Right renal pelvis (tissue), 4 donors: ENCODE data around the gene FXYD3. TPM values are rescaled to one million over a fixed set of nuclear protein-coding genes. Genes with fewer than 3 reads are reported as not detected.
"Not testable (repeated sequence)": the region's sequence is repeated elsewhere in the genome, so short reads cannot be mapped to it uniquely, and the experiment has no call there.

Source experiments
- DNase-seq, 4 donors: peaks; one replicate each; pipeline ENCODE4 v3.0.0-alpha.2; 2013; ENCODE audit warnings: low read depth in 4 of 4, low spot score in 3 of 4, missing footprints in 1 of 4
- polyA plus RNA-seq, 4 donors: library from polyadenylated mRNA; unstranded; fragments of 120-200 nt; gene quantifications; one replicate each; pipeline ENCODE4 v1.2.1, GENCODE V29; 2013; ENCODE audit not compliant: insufficient read length in 4 of 4

The FXYD3 gene
- polyA plus RNA-seq, 4 donors: 10.2 to 37.3 (median 20.9) TPM

DNA sequence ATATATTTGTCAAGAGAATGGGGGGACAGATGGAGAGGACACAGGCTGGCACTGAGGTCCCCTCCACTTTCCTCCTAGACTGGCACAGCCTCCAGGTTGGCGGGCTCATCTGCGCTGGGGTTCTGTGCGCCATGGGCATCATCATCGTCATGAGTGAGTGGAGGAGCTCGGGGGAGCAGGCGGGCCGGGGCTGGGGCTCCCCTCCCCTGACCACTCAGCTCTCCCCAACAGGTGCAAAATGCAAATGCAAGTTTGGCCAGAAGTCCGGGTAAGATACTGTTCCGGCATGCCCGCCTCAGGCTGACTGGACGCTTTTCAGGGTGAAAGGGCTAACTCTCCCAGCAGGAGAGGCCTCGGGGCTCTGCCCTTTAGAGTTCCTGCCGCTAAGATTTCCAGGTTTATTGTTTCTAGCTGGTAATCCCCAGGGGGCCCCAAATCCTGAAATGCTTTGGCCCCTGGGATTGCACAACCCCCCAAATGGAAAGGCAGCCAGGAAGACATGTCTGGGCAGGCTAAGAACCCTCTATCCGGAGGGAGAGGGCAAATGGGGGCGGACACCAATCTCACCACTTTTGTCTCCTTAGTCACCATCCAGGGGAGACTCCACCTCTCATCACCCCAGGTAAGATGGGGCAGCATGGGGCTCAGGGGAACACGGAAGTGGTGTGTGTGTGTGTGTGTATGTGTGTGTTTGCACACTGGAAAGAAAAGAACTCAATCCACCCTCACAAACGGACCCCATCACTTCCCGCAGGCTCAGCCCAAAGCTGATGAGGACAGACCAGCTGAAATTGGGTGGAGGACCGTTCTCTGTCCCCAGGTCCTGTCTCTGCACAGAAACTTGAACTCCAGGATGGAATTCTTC lies 7.3 kb downstream of the FXYD3 start:
- DNase-seq: no peak

DNA sequence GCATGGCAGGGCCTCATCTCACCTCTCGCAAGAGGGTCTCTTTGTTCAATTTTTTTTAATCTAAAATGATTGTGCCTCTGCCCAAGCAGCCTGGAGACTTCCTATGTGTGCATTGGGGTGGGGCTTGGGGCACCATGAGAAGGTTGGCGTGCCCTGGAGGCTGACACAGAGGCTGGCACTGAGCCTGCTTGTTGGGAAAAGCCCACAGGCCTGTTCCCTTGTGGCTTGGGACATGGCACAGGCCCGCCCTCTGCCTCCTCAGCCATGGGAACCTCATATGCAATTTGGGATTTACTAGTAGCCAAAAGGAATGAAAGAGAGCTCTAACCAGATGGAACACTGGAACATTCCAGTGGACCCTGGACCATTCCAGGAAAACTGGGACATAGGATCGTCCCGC lies 8.0 kb downstream of the FXYD3 start:
- DNase-seq: no peak

DNA sequence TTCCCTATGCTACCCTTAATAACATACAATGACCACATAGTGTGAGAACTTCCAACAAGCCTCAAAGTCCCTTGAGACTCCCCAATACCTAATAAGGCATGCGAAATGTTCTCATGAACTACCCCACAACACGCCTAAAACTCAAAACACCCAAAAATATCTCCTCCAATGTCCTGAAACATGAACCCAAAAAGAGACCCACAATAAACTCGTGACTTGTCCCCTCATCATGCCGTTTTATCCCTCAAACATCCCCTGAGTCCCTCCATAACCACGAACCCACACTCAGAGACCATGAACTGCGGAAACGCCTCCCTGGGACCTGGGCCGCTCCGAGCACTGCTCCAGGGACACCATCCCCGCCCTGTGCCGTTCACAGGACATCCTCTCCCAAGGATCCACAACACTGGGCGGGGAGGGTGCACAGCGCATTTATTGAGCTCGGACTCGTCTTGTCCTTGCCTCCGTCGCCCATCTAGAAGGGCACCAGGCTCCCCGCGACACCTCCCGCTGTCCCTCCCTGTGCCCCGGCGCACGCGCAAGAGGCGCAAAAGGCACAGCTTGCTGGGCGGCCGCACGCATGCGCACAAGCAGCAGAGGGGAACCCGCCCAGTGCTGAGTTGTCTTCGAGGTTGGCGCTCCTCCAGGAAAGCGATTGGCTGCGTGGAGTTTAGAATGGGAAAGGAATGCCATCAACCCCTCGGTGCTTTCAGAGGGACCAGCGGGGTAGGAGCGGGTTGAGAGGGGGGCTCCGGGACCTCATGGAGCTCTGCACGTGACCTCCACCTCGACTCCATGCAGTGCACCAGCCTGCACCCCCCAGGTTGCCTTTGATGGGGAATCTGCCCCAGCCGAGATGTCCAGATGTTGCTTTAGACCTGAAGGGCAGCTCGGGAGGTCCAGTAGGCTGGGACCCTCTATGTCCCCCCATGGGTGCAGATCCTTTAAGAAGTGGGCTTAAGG lies 8.8 kb downstream of the FXYD3 start:
- peak; percentile 81 to 89 (median 84) for DNase-seq

DNA sequence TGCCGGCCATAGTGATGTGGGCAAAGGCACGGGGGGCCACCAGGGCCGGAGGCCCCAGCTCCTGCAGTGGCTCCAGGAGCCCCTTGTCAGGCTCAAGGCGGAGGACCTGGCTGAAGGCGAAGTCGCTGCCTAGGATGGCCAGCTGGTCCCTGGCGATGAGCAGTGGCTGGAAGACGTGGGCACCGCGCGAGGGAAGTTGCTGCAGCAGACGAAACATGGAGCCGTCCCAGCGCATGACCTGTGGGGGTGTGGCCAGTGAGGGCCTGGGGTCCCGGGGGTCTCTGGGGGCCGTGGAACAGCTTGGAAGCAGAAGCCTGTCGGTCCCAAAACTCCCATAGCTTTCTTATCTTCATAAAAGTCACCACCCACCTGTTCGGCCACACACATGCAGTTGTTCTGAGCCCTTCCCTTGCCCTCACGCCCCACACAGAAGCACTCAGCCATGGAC lies 9.7 kb downstream of the FXYD3 start:
- DNase-seq: no peak

DNA sequence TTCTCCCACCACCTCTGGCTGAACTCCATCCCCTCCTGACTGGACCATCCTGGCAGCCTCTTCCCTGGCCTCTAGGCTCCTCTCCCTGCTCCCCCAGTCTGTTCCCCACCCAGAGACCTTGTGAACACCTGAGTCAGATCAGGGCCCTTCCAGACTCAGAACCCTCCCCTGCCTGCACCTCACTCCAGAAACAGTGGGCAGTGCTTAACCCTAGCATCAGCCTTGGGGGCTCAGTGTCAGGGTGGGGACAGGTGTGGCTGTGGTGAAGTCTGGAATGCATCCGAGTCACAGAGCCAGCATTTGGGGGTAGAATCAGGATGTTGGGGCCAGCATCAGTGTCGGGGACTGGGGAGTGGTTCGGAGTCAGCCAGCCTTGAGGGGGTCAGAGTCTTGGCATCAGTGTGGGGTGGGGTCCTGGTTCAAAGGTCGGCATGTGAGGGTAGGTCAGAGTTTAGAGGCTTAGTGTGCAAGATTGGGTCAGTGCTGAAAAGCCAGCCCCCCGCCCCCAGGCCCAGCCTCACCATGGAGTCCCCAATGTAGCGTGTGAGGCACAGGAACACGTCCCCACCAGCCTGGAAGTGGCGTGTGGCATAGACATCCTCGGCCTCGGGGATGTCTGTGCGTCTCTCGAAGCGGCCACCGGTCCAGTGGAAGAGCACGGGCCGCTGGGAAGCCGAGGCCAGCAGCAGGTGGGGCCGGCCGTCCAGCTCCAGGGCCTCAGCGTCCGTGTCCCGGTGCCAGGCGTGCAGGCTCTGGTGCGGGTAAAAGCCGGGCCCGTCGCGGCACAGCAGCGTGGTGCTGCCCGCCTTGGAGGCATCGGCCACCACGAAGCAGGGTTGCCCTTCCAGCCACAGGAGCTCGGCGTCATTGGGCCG lies 10.4 kb downstream of the FXYD3 start:
- no peak for DNase-seq

DNA sequence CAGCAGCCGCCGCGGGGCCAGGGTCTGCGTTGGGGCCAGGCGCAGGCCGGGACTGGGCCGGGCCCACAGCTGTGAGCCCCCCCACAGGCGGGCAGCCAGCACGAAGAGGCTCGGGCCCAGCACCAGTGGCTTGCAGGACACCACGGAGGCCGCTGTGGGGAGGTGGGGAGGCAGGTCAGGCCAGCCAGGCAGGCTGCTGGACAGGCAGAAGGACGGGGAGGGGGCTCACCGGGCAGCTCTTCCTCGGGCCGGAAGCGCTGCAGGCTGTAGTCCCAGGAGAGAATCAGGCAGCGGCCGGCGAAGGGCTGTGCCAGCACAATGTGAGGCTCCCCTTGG lies 11.0 kb downstream of the FXYD3 start:
- DNase-seq: no peak

DNA sequence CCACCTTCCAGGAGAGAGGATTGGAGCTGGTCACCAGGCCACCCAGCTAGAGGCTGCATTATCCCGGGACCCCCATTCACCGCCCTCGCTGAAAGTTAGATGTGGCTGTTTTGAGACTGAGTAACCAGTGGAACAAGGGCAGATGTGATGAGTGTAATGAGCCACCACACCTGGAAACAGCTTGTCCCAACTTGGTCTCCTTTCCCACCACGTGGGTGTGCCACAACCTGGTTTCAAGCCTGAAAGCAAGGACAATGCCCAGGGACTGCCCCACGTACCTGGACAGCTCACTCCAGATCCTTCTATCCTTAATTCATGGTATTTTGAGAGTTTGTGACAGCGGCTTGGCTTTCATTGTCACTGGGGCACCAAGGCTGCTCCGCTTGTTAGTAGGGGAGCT lies 12.2 kb downstream of the FXYD3 start:
- no peak for DNase-seq

DNA sequence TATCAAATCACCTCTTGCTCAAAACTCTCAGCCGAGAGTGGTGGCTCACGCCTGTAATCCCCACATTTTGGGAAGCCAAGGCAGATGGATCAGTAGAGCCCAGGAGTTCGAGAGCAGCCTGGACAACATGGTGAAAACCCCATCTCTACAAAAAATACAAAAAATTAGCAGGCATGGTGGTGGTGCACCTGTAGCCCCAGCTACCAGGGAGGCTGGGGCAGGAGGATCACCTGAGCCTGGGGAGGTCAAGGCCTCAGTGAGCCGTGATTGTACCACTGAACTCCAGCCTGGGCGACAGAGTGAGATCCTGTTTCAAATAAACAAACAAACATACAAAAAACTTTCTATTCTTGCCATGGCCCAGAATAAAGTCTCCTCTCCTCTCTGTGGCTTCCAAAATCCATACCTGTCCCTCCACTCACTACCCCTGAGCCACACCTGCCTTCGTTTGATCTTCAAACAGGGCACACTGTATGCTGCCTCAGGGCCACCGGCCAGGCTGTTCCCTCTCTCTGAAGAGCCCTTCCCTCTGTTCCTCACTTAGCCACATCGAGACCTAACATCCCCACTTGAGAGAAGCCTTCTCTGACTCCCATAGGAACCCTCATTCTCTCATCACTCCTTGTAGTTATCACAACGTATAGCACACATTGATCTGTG lies 12.9 kb downstream of the FXYD3 start:
- DNase-seq: no peak

DNA sequence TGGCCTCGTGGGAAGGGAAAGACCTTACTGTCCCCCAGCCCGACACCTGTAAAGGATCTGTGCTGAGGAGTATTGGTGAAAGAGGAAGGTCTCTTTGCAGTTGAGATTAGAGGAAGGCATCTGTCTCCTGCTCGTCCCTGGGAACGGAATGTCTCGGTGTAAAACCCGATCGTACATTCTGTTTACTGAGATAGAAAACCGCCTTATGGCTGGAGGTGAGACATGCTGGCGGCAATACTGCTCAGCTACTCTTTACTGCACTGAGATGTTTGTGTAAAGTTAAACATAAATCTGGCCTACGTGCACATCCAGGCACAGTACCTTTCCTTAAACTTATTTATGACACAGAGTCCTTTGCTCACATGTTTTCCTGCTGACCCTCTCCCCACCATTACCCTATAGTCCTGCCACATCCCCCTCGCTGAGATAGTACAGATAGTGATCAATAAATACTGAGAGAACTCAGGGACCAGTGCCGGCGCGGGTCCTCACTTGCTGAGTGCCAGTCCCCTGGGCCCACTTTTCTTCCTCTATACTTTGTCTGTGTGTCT lies 14.2 kb downstream of the FXYD3 start:
- DNase-seq: not testable (repeated sequence)

DNA sequence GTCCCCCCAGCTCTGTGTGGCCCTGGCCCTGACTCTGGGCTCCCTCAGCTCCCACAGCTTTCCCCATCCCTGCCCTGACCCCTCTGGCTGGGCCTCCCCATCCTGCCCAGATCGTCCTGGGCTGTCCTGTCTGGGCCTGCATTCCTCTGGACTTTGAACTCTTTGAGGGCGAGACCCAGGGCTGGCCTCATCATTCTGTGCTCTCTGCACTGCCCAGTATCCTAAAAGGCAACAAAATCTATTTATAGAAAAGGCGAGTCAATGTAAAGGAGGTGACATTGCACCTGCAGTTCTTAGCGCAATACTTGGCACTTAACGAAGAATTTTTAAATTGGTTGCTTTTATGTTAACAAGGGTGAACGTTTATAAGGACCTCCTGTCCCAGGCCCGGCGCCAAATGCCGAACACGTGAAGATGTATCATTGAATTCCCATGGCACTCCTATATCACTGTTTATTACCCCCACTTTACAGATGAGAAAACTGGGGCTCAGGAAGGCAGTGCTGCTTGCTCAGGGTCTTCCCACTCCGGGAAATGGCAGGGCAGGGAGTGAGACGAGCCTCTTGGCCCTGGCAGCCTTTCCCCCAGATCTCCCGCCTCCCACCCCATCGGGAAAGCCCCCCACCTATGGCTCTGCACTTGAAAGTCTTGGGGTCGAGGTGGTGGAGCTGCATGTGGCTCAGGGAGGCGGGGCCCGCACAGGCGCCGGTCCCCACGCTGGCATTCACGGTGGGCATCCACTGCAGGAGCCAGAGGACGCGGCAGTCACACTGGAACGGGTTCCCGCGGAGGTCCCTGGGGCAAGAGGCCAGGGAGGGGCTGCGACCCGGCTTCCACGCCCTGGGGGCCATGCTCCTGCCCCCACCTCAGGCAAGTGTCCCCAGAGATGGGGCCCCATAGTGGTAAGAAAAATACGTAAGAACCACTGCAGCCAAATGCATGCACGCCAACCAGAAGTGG lies 15.4 kb downstream of the FXYD3 start:
- DNase-seq: no peak

DNA sequence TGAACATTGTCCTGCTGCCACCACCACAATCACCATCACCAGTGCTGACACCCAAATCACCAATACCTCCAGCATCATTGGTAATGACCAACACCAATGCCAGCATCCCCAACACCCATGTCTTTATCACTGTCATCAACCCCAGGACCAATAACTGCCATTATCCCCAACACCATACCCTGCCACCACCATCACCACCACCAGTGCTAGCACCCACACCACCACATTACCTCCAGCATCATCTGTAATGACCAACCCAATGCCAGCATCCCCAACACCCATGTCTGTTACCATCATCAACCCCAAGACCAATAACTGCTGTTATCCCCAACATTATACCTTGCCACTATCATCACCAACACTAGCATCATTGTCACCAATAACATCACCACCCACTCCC lies 16.6 kb downstream of the FXYD3 start:
- no peak for DNase-seq

DNA sequence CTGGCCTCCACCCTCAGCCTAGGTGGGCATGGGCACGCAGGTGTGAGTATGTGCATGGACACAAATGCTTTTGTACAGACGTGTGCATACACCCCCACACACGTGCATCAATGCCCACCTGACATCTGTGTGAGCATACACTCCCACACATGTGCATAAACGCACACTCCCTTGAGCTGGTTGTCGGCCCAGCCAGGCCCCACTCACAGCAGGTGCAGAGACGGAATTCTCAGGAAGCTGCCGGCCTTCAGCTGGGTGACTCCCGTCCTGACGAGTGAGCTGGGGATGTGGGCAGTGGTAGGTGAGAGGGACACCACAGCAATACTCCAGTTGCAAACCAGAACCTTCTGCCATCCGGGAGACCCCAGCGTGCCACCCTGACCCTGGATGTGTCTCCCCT lies 18.2 kb downstream of the FXYD3 start:
- no peak for DNase-seq

DNA sequence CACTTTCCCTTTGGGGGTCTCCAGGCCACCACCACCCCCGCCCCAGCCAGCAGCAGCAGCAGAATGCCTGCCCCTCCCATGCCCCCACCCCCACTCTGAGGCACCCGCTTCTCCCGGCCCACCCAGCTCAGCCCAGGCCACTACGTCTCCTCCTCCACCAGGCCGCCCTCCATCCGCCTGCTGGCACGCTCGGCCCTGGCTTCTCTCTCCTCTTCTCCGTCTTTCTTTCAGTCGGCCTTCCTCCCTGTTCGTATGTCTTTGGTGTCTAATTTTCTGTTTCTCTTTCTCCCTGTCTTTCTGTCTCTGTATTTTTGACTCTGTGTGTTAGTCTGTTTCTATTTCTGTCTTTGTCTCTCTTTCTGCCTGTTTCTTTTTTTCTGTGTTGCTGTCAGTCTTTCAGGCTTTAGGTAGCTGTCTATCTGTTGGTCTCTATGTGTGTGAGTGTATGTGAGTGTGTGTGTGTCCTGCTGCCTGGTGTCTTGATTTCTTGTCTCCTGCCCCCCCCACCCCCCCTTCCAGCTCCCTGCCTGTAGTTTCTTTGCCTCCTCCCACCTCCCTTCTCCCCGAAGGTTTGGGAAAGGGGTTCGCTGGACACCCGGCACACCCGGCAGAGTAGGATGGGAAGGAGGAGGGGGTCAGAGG lies 19.1 kb downstream of the FXYD3 start, which contains the start of gene LGI4:
LGI4 (minus strand) TSS at position 459 of the 642 bp plus-strand sequence; CDS start at position 80, 379 bp downstream.
- no peak for DNase-seq

DNA sequence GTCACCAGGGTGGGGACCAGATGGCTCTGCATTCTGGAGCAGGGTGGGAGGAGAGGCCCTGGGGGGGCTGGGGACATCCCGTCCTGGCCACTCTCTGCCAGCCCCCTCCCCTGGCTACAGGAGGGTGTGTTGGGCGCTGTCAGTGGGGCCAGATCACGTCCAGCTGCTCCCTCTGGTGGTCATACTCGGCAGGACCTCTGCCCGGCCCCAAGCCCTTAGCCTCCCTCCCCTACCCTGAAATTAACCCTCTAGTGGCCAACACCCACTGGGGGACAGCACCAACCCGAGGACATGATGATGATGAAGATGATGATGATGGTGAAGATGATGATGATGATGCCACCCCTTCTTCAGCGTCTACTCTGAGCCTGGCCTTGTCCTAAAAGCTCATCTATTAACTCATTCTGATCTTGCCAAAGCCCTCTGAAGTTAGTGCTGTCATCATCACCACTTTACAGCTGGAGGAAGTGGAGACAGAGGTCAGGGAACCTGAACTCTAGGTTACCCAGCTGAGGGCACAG lies 19.8 kb downstream of the FXYD3 start:
- DNase-seq: peak in 2 of 4 donors; percentile 67 to 71

DNA sequence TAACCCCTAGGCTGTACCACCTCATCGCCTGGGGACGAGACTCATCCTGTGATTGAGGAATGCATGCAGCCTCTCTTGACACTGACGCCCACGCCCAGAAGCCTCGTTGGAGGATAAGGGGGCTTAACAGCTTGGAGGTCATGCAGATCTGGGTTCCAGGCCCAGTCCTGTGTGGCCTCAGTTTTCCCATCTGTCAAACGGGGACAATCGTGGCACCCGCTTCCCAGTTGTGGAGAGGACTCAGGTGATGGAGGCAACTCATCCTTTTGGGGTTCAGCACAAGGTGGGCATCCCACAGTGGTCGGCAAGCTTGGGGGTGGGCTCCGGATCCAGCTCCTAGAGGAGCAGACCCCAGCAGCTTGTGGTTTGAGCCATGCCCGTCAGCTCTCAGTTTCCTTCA lies 20.6 kb downstream of the FXYD3 start:
- no peak for DNase-seq

DNA sequence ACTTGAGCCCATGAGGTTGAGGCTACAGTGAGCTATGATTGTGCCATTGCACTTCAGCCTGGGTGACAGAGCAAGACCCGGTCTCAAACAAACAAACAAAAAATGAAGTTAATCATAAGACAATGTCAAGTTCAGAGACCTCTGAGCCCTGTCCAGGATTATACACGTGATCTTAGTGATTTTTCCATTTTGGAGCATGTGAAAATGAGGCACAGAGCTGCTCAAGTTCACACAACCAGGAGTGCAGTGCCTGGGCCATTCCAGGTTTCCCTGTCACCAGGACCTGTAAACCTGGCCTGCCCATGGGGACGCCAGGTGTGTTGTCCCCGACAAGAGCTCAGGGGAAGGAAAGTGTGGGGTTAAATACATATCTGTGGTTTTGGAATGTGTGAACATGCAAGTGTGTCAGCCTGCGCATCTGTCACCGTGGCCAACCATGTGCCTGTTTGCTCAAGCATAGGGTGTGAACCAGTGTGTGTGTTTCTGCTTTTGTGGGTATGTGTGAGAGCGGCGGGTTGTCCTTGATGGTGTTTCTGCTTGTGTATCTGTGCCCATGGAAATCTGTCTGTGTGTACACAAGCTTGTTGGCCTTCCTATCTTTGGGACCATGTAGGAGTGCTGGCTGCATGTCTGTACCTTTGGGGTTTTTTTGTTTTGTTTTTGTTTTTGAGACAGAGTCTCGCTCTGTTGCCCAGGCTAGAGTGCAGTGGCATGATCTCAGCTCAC lies 21.5 kb downstream of the FXYD3 start:
- no peak for DNase-seq

DNA sequence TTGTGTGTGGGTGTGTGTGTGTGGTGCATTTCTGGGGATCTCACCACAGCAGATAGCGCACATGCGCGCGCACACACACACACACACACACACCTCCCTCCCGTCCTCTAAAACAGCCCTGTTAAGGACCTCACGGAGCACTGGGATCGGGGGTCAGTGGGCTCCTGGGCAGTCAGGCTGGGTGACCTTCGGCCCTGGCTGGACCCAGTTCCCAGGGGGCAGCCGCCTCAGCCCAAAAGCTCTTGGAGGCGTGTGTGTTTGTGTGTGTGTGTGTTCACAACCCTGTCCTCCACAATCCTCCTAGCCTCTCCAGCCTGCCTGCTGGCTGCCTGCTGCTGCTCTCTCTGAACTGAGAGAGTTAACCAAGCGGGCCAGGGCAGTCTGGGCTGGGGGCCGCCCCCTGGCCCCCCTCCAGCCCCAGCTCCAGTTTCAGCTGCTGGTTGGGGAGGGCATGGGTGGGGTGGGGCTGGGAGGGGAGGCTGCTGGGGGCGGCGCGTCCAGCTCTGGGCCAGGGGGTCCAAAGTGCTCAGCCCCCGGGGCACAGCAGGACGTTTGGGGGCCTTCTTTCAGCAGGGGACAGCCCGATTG lies 22.8 kb downstream of the FXYD3 start, which contains the start of gene FXYD1:
FXYD1 (plus strand) TSS at position 520 of the 588 bp plus-strand sequence. CDS start 1,256 bp downstream, outside the sequence.
- DNase-seq: no peak
